Activated naive CD4-positive, alpha-beta T cell treated with Interleukin-2 at 50 U/mL for 16 hours (primary cell): ENCODE measurements around the gene TFAP2A.

Experiments
- DNase-seq: peaks from one replicate; pipeline ENCODE4 v3.0.0-alpha.2; 2020

The TFAP2A gene

GRCh38 chr6:10382322-10382721 is 32.6 kb downstream of the TFAP2A start:
- DNase-seq = no peak

GRCh38 chr6:10381830-10382208 is 33.1 kb downstream of the TFAP2A start:
- DNase-seq = no peak

- DNase-seq = no peak
These were observed 33.6 kb downstream of the TFAP2A start for GRCh38 chr6:10381133-10381829.

DNA sequence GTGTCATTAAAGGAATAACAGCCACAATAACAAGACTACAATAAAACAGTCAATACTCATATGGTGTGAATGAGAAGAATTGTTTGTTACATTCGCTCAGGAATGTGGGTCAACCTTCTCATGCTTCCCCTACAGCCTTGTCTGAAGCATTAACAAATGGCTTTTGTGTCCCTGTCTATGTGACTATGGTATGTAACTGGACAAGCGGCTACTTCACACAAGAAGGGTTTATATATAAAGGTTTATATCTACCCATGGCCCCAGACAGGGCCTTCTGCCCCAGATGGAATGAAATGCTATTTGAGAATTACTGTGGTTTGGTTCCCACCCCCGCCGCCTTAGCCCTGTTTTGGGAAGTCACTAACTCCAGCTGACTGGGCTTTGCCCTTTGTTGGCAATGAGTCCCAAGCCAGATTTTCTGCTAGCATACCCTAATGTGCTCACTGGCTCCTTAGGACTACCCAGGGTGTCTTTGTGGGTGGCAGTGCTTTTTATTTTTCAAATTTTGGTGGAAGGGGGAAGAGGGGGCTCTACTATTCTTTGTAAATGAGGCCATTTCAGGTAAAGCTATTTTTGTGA is 39.4 kb downstream of the TFAP2A start:
- DNase-seq = no peak

GRCh38 chr6:10373642-10374359 is 41.1 kb downstream of the TFAP2A start:
- no peak for DNase-seq

DNA sequence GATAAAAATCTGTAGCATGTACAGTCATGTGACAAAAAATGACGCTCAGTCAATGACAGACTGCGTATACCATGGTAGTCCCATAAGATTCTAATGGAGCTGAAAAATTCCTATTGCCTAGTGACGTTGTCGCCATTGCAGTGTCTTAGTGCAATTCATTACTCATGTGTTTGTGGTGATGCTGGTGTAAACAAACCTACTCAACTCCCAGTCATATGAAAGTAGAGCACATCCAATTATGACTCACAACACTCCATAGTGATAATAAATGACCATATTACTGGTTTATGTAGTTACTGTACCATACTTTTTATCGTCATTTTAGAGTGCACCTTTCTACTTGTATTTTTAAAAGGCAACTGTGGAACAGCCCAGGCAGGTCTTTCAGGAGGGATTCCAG is 45.0 kb downstream of the TFAP2A start:
- no peak for DNase-seq

GRCh38 chr6:10368861-10369260 is 46.0 kb downstream of the TFAP2A start:
- DNase-seq = no peak

DNA sequence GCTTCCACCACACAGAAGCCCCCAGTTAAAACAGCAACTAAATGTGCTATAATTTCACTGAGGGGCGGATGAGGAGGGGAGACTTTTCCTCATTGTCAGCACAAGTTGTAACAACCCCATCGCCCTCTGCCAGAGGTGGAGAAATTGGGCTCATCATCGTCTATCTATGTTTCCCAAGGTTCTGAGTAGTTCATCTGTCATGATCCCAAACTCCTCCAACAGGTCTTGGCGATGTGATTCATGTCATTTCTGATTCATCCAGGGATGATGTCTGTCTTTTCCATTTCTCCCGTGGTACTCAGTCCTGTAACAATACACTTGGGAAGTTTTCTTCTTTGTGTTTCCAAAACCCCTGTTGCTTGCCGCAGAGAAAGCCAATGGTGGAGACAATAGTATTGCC is 51.0 kb downstream of the TFAP2A start:
- DNase-seq = no peak

GRCh38 chr6:10362300-10362699 is 52.6 kb downstream of the TFAP2A start:
- DNase-seq = no peak

GRCh38 chr6:10361428-10361827 is 53.4 kb downstream of the TFAP2A start:
- no peak for DNase-seq

DNA sequence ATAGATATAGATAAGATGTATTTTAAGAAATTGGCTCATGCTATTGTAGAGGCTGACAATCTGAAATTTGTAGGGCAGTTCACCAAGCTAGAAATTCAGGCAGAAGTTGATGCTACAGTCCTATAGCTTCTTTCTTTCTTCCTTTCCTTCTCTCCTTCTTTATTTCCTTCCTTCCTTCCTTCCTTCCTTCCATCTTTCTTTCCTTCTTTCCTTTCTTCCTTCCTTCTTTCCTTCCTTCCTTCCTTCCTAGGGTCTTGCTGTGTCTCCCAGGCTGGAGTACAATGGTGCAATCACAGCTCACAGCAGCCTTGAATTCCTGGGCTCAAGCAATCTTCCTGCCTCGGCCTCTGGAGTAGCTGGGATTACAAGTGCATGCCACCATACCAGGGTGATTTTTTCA is 55.3 kb downstream of the TFAP2A start:
- no peak for DNase-seq

GRCh38 chr6:10355115-10355702 is 59.7 kb downstream of the TFAP2A start:
- peak; percentile 5 for DNase-seq

GRCh38 chr6:10351791-10352190 is 63.1 kb downstream of the TFAP2A start:
- DNase-seq = no peak

GRCh38 chr6:10350720-10351119 is 64.2 kb downstream of the TFAP2A start:
- no peak for DNase-seq

DNA sequence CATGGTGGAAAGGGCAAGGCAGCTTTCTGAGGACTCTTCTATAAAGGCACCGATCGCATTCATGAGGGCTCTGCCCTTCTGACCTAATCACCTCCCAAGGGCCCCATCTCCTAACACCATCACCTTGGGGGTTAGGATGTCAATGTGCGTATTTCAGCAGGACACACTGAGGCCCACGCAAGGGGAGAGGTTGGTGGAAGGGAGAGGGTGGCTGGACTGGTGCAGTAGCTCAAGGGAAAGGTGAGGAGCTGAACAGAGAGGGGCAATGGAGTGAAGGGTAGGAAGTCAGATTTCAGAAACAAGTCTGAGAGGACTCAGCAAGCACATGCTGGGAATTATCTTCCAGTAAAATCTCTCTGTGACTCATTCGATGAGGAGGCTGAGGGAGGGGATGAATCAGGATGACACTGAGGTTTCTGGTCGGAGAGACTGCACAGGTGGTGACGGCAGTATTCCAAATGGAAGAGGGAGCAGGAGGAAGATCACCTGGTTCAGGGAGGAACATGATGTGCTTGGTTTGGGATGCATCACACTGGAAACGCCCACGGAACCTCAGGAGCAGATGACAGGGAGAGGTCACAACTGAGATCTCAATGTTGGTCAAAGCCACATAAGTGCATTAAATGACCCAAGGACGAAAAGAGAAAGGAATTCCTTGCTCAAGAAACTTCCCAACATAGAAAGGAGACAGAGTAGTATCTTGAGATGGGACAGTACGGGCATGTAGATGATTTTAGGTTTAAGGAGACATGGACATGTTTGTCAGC is 67.1 kb downstream of the TFAP2A start:
- DNase-seq = no peak
